Progenitor cell of endocrine pancreas (in vitro differentiated cells): Measurements from ENCODE around the gene NPS. TPM values are rescaled to one million over a fixed set of nuclear protein-coding genes. Genes with fewer than 3 reads are reported as not detected.

Experiments used
- DNase-seq: peaks from one replicate; pipeline ENCODE4 v3.0.0; 2021; ENCODE audit warnings: low spot score; ENCODE audit not compliant: unreplicated experiment
- H3K27ac Mint-ChIP-seq: 2 replicates; pipeline ENCODE4 v1.8.0; 2021; ENCODE audit warnings: mild to moderate bottlenecking, moderate library complexity, mixed read lengths
- H3K27me3 Mint-ChIP-seq: 2 replicates; pipeline ENCODE4 v1.8.0; 2021; ENCODE audit warnings: mixed read lengths
- H3K36me3 Mint-ChIP-seq: 2 replicates; pipeline ENCODE4 v1.8.0; 2022; ENCODE audit warnings: mixed read lengths; ENCODE audit not compliant: insufficient read depth
- H3K4me1 Mint-ChIP-seq: 2 replicates; pipeline ENCODE4 v1.8.0; 2021; ENCODE audit warnings: low read depth, mixed read lengths
- H3K4me3 Mint-ChIP-seq: 2 replicates; pipeline ENCODE4 v1.8.0; 2021; ENCODE audit warnings: low read depth, mild to moderate bottlenecking, moderate library complexity, mixed read lengths
- H3K9me3 Mint-ChIP-seq: 2 replicates; pipeline ENCODE4 v1.8.0; 2021; ENCODE audit warnings: low read depth, mixed read lengths
- CTCF ChIP-seq: fragments of 200-600 bp; sonication (generic); IDR thresholded peaks from one replicate; pipeline ENCODE4 v1.5.0; 2021; ENCODE audit warnings: antibody characterized with exemption, mild to moderate bottlenecking; ENCODE audit not compliant: unreplicated experiment
- total RNA-seq: library from RNA; stranded (reverse); gene quantifications from 2 replicates; pipeline ENCODE4 v1.2.1, GENCODE V29; 2021

Gene NPS
- total RNA-seq, 1 donor from 2014 or later = not detected

GRCh38 chr10:127552446-127552845 is 3.3 kb downstream of the NPS start:
- Mint-ChIP-seq H3K4me3 (no peak overlapping the region), H3K27me3 (peaks cover 19% of the 10 kb centered on the region), H3K36me3 (no peaks in the 10 kb centered on the region), H3K4me1 (no peaks in the 10 kb centered on the region), H3K9me3 (no peaks in the 10 kb centered on the region), H3K27ac (no peak overlapping the region)
- TF ChIP-seq CTCF = no peak
- DNase-seq = no peak

GRCh38 chr10:127553417-127553816 is 4.3 kb downstream of the NPS start:
- no peak for TF ChIP-seq CTCF
- H3K9me3 Mint-ChIP-seq = no peaks in the 10 kb centered on the region
- H3K27ac Mint-ChIP-seq = no peak overlapping the region
- no peak overlapping the region for H3K4me3 Mint-ChIP-seq
- H3K27me3 Mint-ChIP-seq = peaks cover 22% of the 10 kb centered on the region
- H3K36me3 Mint-ChIP-seq = no peaks in the 10 kb centered on the region
- no peaks in the 10 kb centered on the region for H3K4me1 Mint-ChIP-seq
- DNase-seq = no peak

- Mint-ChIP-seq H3K27me3 (peaks cover 34% of the 10 kb centered on the region), H3K4me1 (no peaks in the 10 kb centered on the region), H3K4me3 (no peak overlapping the region), H3K36me3 (no peaks in the 10 kb centered on the region), H3K9me3 (no peaks in the 10 kb centered on the region), H3K27ac (no peak overlapping the region)
- peak; percentile 59 for DNase-seq
- TF ChIP-seq CTCF = no peak
Measured at GRCh38 chr10:127556916-127557315, 7.8 kb downstream of the NPS start.

GRCh38 chr10:127561647-127562046 is 12.5 kb downstream of the NPS start:
- no peaks in the 10 kb centered on the region for H3K4me1 Mint-ChIP-seq
- DNase-seq = no peak
- no peaks in the 10 kb centered on the region for H3K36me3 Mint-ChIP-seq
- TF ChIP-seq CTCF = no peak
- peaks cover 22% of the 10 kb centered on the region for H3K27me3 Mint-ChIP-seq
- no peak overlapping the region for H3K27ac Mint-ChIP-seq
- H3K9me3 Mint-ChIP-seq = no peaks in the 10 kb centered on the region
- H3K4me3 Mint-ChIP-seq = no peak overlapping the region

GRCh38 chr10:127563718-127564553 is 14.8 kb downstream of the NPS start:
- Mint-ChIP-seq H3K36me3 (no peaks in the 10 kb centered on the region), H3K4me3 (no peak overlapping the region), H3K27me3 (peaks cover 23% of the 10 kb centered on the region), H3K4me1 (no peaks in the 10 kb centered on the region), H3K27ac (no peak overlapping the region), H3K9me3 (no peaks in the 10 kb centered on the region)
- peak; percentile 30 for DNase-seq
- TF ChIP-seq CTCF = peak; percentile 76
